D721Med (cell line): ENCODE measurements around the gene DIDO1.
A peak's percentile ranks its signal among the peaks of the same experiment; 100 is the strongest.

Experiments used
- DNase-seq: peaks from one replicate; pipeline ENCODE4 v3.0.0; 2011; ENCODE audit warnings: low spot score; ENCODE audit not compliant: insufficient read length
- FAIRE-seq: peaks from 2 replicates; lab custom pipeline; 2011; peaks lifted over from hg19 to GRCh38; lab: Jason Lieb, UNC
- CTCF ChIP-seq: IDR thresholded peaks from 2 replicates; pipeline ENCODE4 v1.5.1; 2012; ENCODE audit warnings: mild to moderate bottlenecking, control low read depth; ENCODE audit not compliant: insufficient read depth; ENCODE audit errors: missing control alignments

Gene DIDO1

DNA sequence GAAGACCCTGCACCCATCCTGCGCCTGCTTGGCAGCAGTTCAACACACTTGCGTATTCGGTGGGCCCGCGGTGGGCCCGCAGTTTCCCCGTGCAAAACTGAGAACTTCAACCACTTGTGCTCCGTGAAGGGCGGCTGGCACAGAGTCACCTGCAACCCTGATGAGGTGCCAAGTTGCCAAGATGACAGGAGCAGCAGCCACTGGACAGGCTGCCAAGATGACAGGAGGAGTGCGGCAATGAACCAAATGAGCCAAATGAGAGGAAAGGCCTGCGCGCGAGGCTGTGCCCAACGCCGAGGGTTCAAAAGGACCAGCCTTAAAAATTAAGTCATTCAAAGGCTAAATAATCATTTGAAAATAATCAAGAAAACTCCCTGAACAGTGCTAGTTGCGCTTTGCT is 20.1 kb downstream of the DIDO1 start:
- no peak for TF ChIP-seq CTCF
- FAIRE-seq (no peak), DNase-seq (no peak)

DNA sequence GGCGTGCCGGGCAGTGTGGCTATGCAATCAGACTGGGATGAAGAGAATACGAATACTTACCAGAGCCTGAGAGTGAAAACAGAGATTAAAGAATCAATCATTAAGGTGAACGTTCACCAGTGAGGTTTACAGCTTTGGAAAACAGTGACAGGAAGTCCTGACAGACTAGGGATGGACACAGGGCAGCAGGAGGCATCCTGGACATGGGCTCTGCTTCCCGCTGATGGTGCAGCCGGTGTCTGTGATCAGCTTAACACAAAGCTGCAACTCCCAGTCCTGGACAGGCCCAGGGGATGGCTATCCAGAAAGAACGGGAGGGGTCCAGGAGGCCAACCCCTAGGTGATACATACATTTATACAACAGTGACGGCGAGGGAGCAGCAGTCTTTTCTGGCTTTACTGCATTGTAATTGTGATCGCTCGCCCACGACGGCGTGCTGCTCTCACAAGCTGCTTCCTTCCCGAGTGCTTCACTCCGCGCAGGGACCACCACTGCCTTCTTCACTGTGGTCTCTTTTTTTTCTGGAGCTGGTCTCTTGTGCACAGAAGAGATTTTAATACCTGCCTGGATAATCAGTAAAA is 20.7 kb downstream of the DIDO1 start:
- DNase-seq (no peak), FAIRE-seq (no peak)
- TF ChIP-seq CTCF = no peak

GRCh38 chr20:62902926-62903615 is 23.2 kb downstream of the DIDO1 start:
- FAIRE-seq (no peak), DNase-seq (no peak)
- no peak for TF ChIP-seq CTCF

DNA sequence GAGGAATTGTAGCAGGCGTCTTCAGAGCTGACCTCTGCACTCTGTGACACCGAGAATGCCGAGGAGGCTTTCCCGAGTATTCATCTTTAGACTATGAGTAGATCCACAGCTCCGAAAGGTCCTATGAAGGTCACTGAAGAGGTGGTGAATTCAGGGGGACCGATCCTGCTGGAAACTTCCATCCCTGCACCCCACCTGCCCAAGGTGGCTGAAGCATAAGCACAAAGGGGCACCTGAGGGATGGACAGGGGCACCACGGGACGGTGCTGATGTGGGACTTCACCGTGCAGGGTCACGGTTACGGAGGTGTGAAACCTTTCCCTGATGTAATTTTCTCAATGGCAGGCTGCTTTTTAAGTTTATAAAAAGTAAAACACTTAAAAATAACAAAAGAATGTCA is 24.4 kb downstream of the DIDO1 start:
- DNase-seq (no peak), FAIRE-seq (no peak)
- TF ChIP-seq CTCF = no peak

- no peak for DNase-seq
- no peak for FAIRE-seq
- TF ChIP-seq CTCF = peak; percentile 11
Measured at GRCh38 chr20:62900692-62901584, 25.4 kb downstream of the DIDO1 start.

DNA sequence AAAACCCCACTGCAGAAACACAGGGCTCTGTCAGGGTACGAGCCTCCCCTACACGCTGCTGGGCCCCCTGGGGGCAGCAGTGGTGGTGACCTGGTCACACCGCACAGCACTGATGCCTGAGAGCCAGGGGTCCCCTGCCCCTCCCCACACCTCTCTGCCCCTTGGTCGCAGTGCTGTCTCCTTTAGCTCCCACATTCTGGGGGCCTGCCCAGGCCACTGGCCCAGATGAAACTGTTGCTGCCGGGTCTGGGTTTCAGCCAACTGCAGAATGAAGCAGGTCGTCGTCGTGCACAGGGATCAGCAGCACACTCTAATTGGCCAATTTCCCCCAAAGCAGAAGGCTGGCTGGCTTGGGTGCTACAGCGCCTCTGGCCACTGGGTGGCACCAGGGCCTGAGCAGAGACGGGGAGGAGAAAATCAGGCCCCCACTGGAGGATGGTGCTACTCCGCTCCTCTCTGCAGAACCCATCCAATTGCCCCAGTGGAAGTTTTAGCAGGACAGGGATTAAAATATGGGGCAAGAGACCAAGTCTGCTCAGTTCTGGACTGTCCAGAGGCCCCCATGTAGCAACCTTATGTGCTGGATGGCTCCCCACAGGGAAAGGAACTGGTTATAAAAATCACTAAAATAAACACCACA is 26.1 kb downstream of the DIDO1 start:
- TF ChIP-seq CTCF = peak; percentile 78
- FAIRE-seq (no peak), DNase-seq (peak; percentile 85)
